Stimulated activated memory B cell treated with anti-CD40 and anti-IgM and Interleukin-4, amounts not matched to agents 10 μg/mL and 1 μg/mL and 100 μg/mL, for 72 hours (primary cell): Measurements from ENCODE around the gene RAB36.
A peak's percentile ranks its signal among the peaks of the same experiment; 100 is the strongest.

Experiments used
- ATAC-seq: fragments of 150-1000 bp; cut with Tn5 transposase; 2 replicates; pipeline ENCODE4 v1.10.0; 2021
- H3K27ac Mint-ChIP-seq: one replicate; pipeline ENCODE4 v1.8.0; 2022; ENCODE audit warnings: mild to moderate bottlenecking, mixed read lengths
- H3K27me3 Mint-ChIP-seq: one replicate; pipeline ENCODE4 v1.8.0; 2022; ENCODE audit warnings: mixed read lengths
- H3K36me3 Mint-ChIP-seq: one replicate; pipeline ENCODE4 v1.8.0; 2022; ENCODE audit warnings: mixed read lengths
- H3K4me1 Mint-ChIP-seq: one replicate; pipeline ENCODE4 v1.8.0; 2022; ENCODE audit warnings: mixed read lengths
- H3K4me3 Mint-ChIP-seq: one replicate; pipeline ENCODE4 v1.8.0; 2022; ENCODE audit warnings: mild to moderate bottlenecking, moderate library complexity, mixed read lengths
- H3K9me3 Mint-ChIP-seq: one replicate; pipeline ENCODE4 v1.8.0; 2022; ENCODE audit warnings: mixed read lengths

Gene RAB36, protein sequence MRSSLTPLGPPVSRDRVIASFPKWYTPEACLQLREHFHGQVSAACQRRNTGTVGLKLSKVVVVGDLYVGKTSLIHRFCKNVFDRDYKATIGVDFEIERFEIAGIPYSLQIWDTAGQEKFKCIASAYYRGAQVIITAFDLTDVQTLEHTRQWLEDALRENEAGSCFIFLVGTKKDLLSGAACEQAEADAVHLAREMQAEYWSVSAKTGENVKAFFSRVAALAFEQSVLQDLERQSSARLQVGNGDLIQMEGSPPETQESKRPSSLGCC

DNA sequence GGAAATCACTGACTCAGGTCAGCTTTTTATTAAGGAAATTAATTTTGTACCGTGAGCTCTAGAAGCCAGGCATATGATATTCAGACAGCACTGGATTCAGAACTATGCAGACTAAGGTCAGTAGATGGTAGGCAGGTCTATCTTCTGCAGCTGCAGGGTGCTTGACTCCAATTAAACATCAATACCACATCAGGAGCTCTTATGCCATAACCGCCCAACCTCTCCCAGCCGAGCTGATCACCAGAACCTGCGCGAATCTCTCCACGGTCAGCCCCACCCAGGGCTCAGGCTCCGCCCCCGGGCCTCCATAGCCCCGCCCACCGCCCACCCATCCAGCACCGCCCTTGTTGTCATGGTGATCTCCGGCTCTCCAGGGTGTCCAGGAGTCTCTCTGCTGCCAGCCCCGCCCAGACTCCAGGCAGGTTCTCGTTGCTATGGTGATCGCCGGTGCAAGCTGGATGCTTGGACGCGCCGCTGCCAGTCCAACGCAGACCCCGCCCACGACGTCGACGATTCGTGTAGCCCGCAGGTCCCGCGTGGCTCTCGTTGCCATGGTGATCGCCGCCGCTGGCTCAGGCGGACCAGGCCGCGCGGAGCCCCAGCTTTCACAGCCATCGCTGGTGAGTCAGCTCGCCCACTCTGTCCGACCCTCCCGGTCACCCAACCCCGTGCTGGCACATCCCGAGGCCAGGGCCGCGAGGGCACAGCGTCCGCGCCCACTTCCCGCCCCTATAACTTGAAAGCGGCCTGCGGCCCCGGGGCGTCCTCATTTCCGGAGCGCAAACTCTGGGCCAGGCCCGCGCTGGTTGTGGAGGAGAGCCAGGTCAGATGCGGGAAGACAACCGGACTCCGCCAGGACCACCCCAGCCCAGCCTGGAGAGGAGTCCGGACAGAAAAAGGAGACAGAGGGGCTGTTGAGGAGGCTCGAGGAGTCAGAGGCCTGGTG lies at the start of gene RAB36:
TSS of gene RAB36 (plus strand) at position 546 of the 946 bp plus-strand sequence. CDS start 1,140 bp downstream, outside the sequence.
- peak; percentile 77 for ATAC-seq

DNA sequence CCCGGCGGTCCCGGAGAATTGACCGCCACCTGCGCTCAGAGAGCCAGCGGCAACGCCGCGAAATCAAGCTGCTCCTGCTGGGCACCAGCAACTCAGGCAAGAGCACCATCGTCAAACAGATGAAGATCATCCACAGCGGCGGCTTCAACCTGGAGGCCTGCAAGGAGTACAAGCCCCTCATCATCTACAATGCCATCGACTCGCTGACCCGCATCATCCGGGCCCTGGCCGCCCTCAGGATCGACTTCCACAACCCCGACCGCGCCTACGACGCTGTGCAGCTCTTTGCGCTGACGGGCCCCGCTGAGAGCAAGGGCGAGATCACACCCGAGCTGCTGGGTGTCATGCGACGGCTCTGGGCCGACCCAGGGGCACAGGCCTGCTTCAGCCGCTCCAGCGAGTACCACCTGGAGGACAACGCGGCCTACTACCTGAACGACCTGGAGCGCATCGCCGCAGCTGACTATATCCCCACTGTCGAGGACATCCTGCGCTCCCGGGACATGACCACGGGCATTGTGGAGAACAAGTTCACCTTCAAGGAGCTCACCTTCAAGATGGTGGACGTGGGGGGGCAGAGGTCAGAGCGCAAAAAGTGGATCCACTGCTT lies 49.4 kb upstream of the RAB36 start:
- ATAC-seq, result no peak
- Mint-ChIP-seq H3K36me3 (no peaks in the 10 kb centered on the region), H3K27me3 (no peaks in the 10 kb centered on the region), H3K9me3 (no peaks in the 10 kb centered on the region), H3K27ac (no peak overlapping the region), H3K4me3 (no peak overlapping the region), H3K4me1 (no peaks in the 10 kb centered on the region)

More for the DNA sequence above, at the start of gene RAB36:
- no peaks in the 10 kb centered on the region for H3K9me3 Mint-ChIP-seq
- H3K27ac Mint-ChIP-seq, result peak within 1 kb of the TSS; percentile 69
- H3K4me3 Mint-ChIP-seq, result peak within 1 kb of the TSS; percentile 82
- no peaks in the 10 kb centered on the region for H3K36me3 Mint-ChIP-seq
- H3K27me3 Mint-ChIP-seq, result no peaks in the 10 kb centered on the region
- H3K4me1 Mint-ChIP-seq, result peaks cover 58% of the 10 kb centered on the region

DNA sequence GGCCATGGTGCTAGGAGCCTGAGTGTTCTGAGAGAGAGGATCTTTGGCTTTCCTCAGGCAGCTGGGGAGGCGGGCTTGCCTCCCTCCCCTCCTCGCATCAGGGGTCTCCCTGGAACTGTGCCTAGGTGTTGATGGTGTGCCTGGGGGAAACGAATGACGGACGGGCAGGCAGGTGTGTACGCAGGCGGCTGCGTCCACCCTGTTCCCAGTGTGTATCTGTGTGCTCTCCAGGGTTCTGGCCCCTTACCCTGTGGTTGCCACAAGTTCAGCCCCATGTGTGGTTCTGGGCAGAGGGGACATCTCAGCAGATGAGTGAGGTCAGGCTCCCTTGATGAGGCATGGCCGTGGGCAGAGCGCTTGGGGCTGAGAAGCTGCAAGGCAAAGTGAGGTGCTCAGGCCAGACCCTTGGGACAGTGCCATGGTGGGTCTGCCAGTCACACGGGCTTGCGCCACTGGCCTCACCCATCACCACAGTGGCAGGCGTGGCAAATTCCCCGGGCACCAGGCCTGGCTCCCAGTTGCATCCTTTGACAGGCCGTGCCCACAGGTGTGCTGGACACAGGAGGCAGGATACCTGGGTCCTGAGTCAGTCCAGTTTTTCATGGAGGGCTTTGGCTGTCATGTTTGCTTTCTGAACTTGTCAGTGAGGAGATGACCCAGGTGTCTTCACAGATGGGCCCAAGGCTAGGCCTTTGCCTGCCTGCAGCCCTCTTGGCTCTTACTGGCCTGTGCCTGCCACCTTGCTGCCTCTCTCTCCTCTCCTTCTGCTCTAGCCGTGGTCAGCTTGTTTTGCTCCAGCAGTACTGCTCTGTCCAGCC lies 47.7 kb upstream of the RAB36 start:
- no peak for ATAC-seq
- Mint-ChIP-seq H3K27me3 (no peaks in the 10 kb centered on the region), H3K9me3 (no peaks in the 10 kb centered on the region), H3K36me3 (no peaks in the 10 kb centered on the region), H3K4me3 (no peak overlapping the region), H3K27ac (no peak overlapping the region), H3K4me1 (no peaks in the 10 kb centered on the region)

DNA sequence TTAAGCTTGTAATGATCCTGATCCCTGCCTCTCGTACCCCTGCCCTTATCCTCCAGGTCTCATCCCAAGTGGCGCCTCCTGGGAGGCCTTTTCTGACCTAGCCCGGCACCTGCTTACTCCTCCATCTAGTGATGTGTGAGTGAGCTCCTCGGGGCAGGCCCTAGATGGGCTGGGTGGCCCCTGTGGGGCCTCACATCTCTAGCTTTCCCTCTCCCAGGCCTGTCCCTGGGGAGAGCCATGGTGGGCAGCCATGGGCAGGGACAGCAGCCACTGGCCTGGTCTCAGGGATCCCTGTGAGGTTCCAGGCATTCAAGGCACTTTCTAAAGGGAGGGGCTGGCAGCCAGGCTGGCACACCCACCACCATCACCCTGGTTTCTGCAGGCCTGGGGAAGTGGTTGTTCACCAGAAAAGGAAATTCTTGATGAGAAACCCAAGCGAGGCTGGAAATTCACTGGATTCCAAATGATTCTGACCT lies 47.0 kb upstream of the RAB36 start:
- H3K36me3 Mint-ChIP-seq, result no peaks in the 10 kb centered on the region
- no peak overlapping the region for H3K4me3 Mint-ChIP-seq
- ATAC-seq, result no peak
- no peaks in the 10 kb centered on the region for H3K9me3 Mint-ChIP-seq
- H3K4me1 Mint-ChIP-seq, result no peaks in the 10 kb centered on the region
- no peaks in the 10 kb centered on the region for H3K27me3 Mint-ChIP-seq
- H3K27ac Mint-ChIP-seq, result no peak overlapping the region

DNA sequence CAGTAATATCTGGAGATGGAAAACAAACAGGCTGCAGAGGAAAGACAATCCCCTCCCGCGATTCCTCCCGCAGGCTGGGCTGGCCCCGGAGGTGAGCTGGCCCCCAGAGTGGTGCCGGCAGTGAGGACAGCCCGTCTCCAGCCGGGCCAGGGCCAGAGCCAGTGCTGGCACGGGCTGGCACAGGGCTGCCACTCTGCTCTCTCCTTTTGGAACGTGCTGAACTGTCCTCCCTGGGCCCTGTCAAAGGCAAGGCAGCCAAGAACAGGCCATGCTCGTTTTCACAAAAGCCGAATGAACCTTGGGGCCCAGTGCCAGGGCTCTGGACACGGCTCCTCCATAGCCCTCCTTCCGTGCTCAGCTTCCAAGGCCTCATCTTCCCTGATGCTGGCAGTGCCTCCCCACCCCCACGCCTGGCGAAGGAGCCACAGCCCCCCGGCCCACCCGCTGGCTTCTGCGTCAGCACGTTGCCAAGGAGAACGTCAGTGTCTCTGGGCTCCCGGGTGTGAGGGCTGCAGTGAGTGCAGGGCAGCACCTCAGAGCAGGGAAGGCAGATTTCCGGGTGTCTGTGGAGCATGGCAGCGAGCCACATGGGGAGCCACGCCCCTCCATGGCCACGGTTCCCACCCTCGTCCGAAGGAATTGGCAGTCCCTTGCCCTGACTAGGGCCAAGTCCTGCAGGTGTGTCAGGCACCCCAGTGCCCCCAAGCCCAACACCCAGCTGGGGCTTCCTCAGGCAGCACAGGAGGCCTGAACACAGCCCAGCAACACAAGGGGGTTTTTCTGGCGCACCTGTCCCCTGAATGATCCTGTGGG lies 46.4 kb upstream of the RAB36 start:
- Mint-ChIP-seq H3K27me3 (no peaks in the 10 kb centered on the region), H3K27ac (no peak overlapping the region), H3K9me3 (no peaks in the 10 kb centered on the region), H3K4me1 (no peaks in the 10 kb centered on the region), H3K4me3 (no peak overlapping the region), H3K36me3 (no peaks in the 10 kb centered on the region)
- ATAC-seq, result no peak

DNA sequence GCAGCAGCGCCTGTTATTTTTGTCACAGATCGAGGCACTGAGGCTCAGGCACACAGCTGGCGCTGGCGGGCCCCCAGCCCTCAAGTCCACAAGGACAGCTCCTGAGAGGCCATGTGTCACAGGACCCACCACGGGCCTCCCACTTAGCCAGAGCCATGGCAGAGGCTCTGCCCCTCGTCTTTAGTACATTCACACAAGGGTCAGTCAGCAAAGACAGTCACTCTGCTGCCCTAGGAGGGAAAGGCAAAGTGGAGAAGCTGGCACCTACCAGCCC lies 45.8 kb upstream of the RAB36 start:
- H3K9me3 Mint-ChIP-seq, result no peaks in the 10 kb centered on the region
- H3K27me3 Mint-ChIP-seq, result no peaks in the 10 kb centered on the region
- H3K36me3 Mint-ChIP-seq, result no peaks in the 10 kb centered on the region
- H3K4me1 Mint-ChIP-seq, result no peaks in the 10 kb centered on the region
- no peak for ATAC-seq
- no peak overlapping the region for H3K27ac Mint-ChIP-seq
- no peak overlapping the region for H3K4me3 Mint-ChIP-seq

DNA sequence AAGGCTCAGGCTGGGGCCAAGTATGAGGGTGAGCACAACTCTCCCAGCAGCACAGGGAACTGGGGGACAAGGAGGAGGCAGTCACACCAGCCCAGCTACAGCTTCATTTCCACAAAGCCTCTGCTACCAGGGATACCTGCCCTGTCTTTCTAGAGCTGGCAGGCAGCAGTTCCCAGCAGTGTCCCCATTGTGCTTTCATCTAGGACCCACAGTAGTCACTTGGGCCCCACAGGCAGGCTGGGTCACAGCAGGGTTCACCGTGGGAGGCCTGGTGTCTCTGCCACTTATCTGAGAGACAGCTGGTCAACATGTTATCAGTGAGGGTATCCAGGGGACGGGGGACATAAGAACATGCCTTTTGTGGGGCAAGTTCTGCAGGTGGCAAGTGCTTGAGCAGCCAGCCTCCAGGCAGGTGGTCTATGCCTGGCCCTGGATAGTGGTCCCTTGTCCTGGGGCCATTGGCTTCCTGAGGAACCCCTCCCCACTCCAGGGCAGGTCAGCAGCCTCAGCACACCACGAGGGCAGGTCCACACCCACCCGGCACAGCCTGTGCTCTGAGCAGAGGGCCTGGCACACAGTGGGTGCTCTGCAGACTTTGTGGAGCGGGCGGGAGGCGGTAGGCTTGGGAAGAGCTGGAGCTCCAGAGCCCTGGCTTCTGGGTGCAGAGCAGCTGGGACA lies 45.0 kb upstream of the RAB36 start:
- H3K36me3 Mint-ChIP-seq, result no peaks in the 10 kb centered on the region
- no peak overlapping the region for H3K4me3 Mint-ChIP-seq
- ATAC-seq, result no peak
- H3K4me1 Mint-ChIP-seq, result no peaks in the 10 kb centered on the region
- H3K27ac Mint-ChIP-seq, result no peak overlapping the region
- no peaks in the 10 kb centered on the region for H3K9me3 Mint-ChIP-seq
- no peaks in the 10 kb centered on the region for H3K27me3 Mint-ChIP-seq

DNA sequence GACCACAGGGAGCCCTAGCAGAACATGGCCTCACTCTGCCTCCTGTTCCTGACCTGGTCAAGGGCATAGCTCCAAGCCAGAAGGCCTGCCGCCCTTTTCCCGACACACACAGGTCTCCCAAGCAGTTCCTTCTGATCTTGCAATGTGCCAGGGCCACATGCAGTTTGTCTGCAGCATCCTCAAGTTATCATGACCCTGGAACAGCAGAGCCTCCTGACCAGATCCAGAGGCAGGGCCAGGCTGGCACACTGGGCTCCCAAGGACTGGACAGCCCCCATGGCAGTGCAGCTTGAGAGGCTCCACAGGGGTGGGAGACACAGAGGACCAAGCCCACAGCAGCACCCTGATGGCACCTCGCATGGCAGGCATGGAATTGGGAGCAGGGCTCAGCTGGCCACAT lies 43.8 kb upstream of the RAB36 start:
- Mint-ChIP-seq H3K9me3 (no peaks in the 10 kb centered on the region), H3K27me3 (no peaks in the 10 kb centered on the region), H3K36me3 (no peaks in the 10 kb centered on the region), H3K4me1 (no peaks in the 10 kb centered on the region), H3K4me3 (no peak overlapping the region), H3K27ac (no peak overlapping the region)
- no peak for ATAC-seq

DNA sequence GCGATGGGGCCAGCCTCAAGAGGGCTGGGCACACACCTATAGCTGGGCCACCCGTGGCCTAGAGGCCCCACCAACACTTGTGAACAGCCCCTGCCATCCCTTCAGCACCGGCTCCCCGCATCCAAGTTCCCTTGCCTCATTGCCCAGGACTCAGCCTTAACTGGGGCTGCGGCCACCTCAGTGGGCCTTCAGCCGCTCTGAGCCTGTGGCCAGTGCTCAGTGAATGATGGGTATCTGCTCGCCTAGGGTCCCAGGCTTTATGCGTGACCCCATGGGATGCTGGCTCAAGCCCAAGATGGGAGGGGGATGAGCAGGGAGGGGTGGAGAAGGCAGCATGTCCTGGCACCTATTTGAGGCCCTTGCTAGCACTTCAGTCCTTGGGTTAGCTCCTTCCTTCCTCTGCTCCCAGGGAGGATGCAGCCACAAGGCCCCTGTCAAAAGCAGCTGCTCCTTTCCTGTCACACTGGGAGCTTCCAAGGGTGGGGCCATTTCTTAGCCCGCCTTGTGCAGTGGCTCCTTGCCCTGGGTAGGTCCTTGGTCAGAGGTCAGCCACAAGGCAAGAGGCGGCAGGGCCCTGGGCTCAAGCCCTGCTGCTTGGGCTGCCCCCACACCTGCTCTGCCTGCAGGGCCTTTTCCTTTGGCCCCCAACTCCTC lies 43.1 kb upstream of the RAB36 start:
- Mint-ChIP-seq H3K27ac (no peak overlapping the region), H3K36me3 (no peaks in the 10 kb centered on the region), H3K27me3 (no peaks in the 10 kb centered on the region), H3K4me3 (no peak overlapping the region), H3K9me3 (no peaks in the 10 kb centered on the region), H3K4me1 (no peaks in the 10 kb centered on the region)
- no peak for ATAC-seq

DNA sequence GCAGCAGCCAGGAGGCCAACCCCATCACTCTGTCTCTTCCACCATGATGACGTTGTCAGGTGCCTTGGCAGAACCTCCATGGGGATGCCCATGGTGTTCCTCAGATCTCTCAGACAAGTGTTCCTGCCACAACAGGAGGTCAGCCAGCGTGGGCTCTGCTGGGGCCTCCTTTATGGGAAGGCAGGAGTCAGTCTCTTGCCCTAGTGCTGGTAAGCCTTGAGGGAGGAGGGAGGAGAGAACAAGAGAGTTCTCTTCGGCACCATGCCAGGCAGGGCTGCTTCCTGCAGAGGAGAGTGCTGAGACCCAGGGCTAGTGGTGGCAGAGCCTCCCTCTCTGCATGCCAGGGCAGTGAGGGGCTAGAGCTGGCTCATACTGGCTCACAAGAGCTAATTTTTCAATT lies 42.5 kb upstream of the RAB36 start:
- Mint-ChIP-seq H3K27me3 (no peaks in the 10 kb centered on the region), H3K4me3 (no peak overlapping the region), H3K4me1 (no peaks in the 10 kb centered on the region), H3K36me3 (no peaks in the 10 kb centered on the region), H3K9me3 (no peaks in the 10 kb centered on the region), H3K27ac (no peak overlapping the region)
- ATAC-seq, result no peak

DNA sequence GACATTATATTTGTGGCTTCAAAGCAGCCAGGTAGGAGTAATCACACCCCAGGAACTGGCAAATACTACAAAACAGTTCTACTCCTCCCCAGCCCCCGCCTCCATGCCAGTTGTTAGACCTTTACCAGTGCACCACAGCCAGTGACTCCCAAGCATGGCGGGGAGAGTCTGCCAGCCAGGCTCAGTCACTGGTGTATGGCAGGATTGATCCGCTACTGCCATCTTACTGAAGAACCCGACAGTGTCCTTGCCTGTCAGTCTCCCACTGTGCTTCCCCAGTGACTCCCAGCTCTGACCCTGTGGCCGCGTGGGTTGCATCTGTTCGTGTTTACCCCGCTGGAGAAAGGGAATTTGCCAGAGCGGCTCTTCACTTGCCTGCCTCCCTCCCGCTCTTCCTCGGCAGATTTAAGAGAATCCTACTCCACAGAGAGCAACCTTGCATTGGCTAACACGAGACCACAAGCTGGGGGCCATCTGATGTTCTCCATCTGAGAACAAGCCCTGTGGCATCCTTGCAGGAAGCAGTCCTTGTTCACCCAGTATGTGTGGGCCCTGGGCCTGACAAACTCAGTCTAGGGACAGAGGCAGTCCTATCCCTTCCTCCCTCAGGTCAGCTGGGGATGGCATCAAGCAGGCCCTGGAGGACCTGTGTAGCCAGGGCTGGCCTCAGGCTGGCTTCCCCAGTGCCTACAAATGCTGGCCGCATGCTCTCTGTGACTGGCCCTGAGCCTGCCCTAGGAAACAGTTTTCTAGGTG lies 41.9 kb upstream of the RAB36 start:
- H3K4me1 Mint-ChIP-seq, result no peaks in the 10 kb centered on the region
- no peak overlapping the region for H3K4me3 Mint-ChIP-seq
- H3K9me3 Mint-ChIP-seq, result no peaks in the 10 kb centered on the region
- H3K36me3 Mint-ChIP-seq, result no peaks in the 10 kb centered on the region
- ATAC-seq, result no peak
- no peak overlapping the region for H3K27ac Mint-ChIP-seq
- no peaks in the 10 kb centered on the region for H3K27me3 Mint-ChIP-seq

DNA sequence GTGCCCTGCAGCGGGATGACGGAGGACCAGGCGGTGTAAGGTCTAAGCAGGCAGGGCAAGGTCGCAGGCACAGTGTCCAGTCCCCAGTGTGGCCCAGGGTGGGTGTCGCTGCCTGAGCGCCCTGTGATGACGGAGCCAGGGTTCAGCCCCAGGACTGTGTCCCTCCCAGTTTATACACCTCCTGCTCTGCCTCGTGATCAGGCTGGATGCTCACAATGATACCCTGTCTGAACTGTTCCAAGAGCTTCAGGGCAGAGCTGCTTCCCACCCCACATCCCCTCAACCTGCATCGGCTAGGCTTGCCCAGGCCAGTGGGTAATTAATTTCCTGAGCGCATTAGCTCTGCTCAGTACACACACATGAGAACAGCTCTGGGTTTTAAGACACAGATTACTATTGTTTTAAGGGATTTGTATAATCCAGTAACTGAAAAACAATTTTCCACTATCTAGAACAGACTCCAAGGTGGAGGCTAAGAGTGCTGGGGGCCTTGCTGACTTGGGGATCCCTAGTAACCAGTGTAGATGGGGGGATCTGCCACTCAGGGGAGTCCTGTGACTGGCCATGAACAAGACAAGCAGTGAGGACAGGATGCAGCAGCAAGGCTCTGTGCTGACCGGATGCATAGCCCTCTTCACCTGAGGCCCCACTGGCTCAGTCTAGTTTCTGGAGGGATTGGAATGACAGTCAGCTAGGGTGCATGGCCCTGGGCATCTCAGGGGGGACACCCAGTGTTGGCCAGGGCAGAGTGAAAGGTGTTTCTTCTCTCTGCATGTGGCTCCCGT lies 40.9 kb upstream of the RAB36 start:
- no peaks in the 10 kb centered on the region for H3K9me3 Mint-ChIP-seq
- H3K4me3 Mint-ChIP-seq, result no peak overlapping the region
- no peaks in the 10 kb centered on the region for H3K36me3 Mint-ChIP-seq
- H3K27ac Mint-ChIP-seq, result no peak overlapping the region
- H3K4me1 Mint-ChIP-seq, result no peaks in the 10 kb centered on the region
- ATAC-seq, result no peak
- H3K27me3 Mint-ChIP-seq, result no peaks in the 10 kb centered on the region
